Fibroblast of skin of left quadriceps (primary cell): Measurements from ENCODE around the gene SETD1A.

Experiments
- DNase-seq, 2 experiments: peaks; one replicate each; pipeline ENCODE4 v3.0.0-alpha.2; 2013; ENCODE audit warnings: low read depth in 2 of 2

The SETD1A gene

GRCh38 chr16:30957456-30958174 lies at the start of gene SETD1A:
TSS of gene SETD1A (plus strand) at chr16:30957754. CDS start at chr16:30958732, 978 bp downstream.
- DNase-seq: peak; percentile 91 to 92

GRCh38 chr16:30910427-30911029 lies 47.0 kb upstream of the SETD1A start:
- no peak for DNase-seq

GRCh38 chr16:30912794-30913412 lies 44.7 kb upstream of the SETD1A start:
- DNase-seq: no peak

GRCh38 chr16:30914830-30915229 lies 42.7 kb upstream of the SETD1A start:
- no peak for DNase-seq

- DNase-seq: no peak
Observed at GRCh38 chr16:30918614-30919013, 38.9 kb upstream of the SETD1A start.

- DNase-seq: no peak
Observed at GRCh38 chr16:30920891-30921290, 36.7 kb upstream of the SETD1A start.

- DNase-seq: no peak
Observed at GRCh38 chr16:30921459-30921747, 36.2 kb upstream of the SETD1A start.

GRCh38 chr16:30921748-30922419 lies 35.7 kb upstream of the SETD1A start:
- DNase-seq: peak; percentile 78 to 81

GRCh38 chr16:30922420-30922959 lies 35.1 kb upstream of the SETD1A start:
- peak; percentile 99 for DNase-seq

- peak; percentile 100 for DNase-seq
Observed at GRCh38 chr16:30922960-30923535, 34.5 kb upstream of the SETD1A start.

- DNase-seq: no peak
Observed at GRCh38 chr16:30923554-30924075, 33.9 kb upstream of the SETD1A start, which contains the start of gene FBXL19. TSS of gene FBXL19 (plus strand) at chr16:30923572. CDS start at chr16:30925755, 2,183 bp downstream.

- no peak for DNase-seq
Observed at GRCh38 chr16:30924076-30924912, 33.3 kb upstream of the SETD1A start.

- DNase-seq: no peak
Observed at GRCh38 chr16:30924913-30925631, 32.5 kb upstream of the SETD1A start.

- no peak for DNase-seq
Observed at GRCh38 chr16:30925632-30925987, 31.9 kb upstream of the SETD1A start.

GRCh38 chr16:30925995-30926811 lies 31.4 kb upstream of the SETD1A start:
- DNase-seq: no peak

- DNase-seq: no peak
Observed at GRCh38 chr16:30926937-30927788, 30.4 kb upstream of the SETD1A start.

GRCh38 chr16:30927789-30928378 lies 29.7 kb upstream of the SETD1A start:
- no peak for DNase-seq

- DNase-seq: no peak
Observed at GRCh38 chr16:30928390-30928789, 29.2 kb upstream of the SETD1A start.
